SU-DHL-6 (cell line): ENCODE results near the gene KLHL40.

ENCODE experiments used
- EZH2phosphoT487 ChIP-seq: fragments of 200-600 bp; sonication (generic), shearing (Covaris generic); conservative IDR thresholded peaks from 2 replicates; pipeline ENCODE4 v1.6.1; 2018; ENCODE audit warnings: mild to moderate bottlenecking, antibody characterized with exemption, low read length, moderate library complexity, mixed read lengths
- TF ChIP-seq, protein P1 (sequence below): fragments of 200-600 bp; sonication (generic); IDR thresholded peaks from one replicate; pipeline ENCODE4 v1.5.1; 2017; ENCODE audit warnings: antibody characterized with exemption, mild to moderate bottlenecking, low read length, moderate library complexity; ENCODE audit not compliant: insufficient read depth, poor library complexity, severe bottlenecking

- TF ChIP-seq, protein P1, sequence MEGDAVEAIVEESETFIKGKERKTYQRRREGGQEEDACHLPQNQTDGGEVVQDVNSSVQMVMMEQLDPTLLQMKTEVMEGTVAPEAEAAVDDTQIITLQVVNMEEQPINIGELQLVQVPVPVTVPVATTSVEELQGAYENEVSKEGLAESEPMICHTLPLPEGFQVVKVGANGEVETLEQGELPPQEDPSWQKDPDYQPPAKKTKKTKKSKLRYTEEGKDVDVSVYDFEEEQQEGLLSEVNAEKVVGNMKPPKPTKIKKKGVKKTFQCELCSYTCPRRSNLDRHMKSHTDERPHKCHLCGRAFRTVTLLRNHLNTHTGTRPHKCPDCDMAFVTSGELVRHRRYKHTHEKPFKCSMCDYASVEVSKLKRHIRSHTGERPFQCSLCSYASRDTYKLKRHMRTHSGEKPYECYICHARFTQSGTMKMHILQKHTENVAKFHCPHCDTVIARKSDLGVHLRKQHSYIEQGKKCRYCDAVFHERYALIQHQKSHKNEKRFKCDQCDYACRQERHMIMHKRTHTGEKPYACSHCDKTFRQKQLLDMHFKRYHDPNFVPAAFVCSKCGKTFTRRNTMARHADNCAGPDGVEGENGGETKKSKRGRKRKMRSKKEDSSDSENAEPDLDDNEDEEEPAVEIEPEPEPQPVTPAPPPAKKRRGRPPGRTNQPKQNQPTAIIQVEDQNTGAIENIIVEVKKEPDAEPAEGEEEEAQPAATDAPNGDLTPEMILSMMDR = no peak
- no peak for TF ChIP-seq EZH2phosphoT487
These were observed 50.7 kb downstream of the KLHL40 start for GRCh38 chr3:42736081-42736480.
